GM12875 (cell line): ENCODE measurements around the gene USP54.

Experiments used
- H3K4me3 ChIP-seq: one replicate; pipeline ENCODE4 v1.5.1; 2011; ENCODE audit warnings: low read depth, low read length, control low read depth
- CTCF ChIP-seq: IDR thresholded peaks from 2 replicates; pipeline ENCODE4 v1.5.1; 2011; ENCODE audit warnings: low read depth, mild to moderate bottlenecking, control low read depth, inconsistent platforms, low read length, moderate library complexity, borderline replicate concordance; ENCODE audit not compliant: insufficient read depth

The USP54 gene

GRCh38 chr10:73597346-73597745 lies 6.2 kb upstream of the USP54 start:
- H3K4me3 ChIP-seq = no peak overlapping the region
- no peak for TF ChIP-seq CTCF

- no peak for TF ChIP-seq CTCF
- H3K4me3 ChIP-seq = no peak overlapping the region
Measured at GRCh38 chr10:73593812-73594211, 2.7 kb upstream of the USP54 start.

- TF ChIP-seq CTCF = no peak
- no peak overlapping the region for H3K4me3 ChIP-seq
Measured at GRCh38 chr10:73593110-73593509, 2.0 kb upstream of the USP54 start.

- no peak overlapping the region for H3K4me3 ChIP-seq
- no peak for TF ChIP-seq CTCF
Measured at GRCh38 chr10:73591935-73592699, 975 bp upstream of the USP54 start.

GRCh38 chr10:73589563-73590126 lies 1.5 kb downstream of the USP54 start:
- no peak overlapping the region for H3K4me3 ChIP-seq
- TF ChIP-seq CTCF = no peak

GRCh38 chr10:73588656-73589055 lies 2.5 kb downstream of the USP54 start:
- H3K4me3 ChIP-seq = no peak overlapping the region
- TF ChIP-seq CTCF = no peak

GRCh38 chr10:73586583-73586984 lies 4.6 kb downstream of the USP54 start:
- no peak for TF ChIP-seq CTCF
- H3K4me3 ChIP-seq = no peak overlapping the region
